Measurements from ENCODE around the gene NCAPG2. TPM values are rescaled to one million over a fixed set of nuclear protein-coding genes. Genes with fewer than 3 reads are reported as not detected.

NCAPG2 gene
- total and polyA plus RNA-seq, 10 of the 15 experiments (the other 5 are each of a cell fraction or from before 2014, with no cell fraction given): 11.2 to 78.2 (median 49.2) TPM

DNA sequence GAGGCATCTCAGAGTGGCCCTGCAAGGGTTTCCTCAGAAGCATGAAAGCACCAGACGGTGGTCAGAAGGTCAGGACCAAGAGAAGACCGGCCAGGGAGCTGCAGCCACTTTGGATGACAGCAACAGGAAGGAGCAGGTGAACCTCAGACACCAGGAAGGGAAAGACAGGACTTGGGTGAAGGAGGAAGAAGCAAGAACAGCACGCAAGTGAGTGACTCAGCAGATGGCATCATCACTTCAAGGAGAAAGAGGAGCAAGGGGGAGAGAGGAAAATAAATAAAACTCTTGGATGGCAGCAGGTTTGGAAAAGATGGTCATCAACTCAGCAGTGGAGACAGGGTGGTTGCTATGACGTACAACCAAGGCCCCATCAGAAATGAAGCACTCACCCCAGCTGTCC is 31.6 kb downstream of the NCAPG2 start:
- no peak for ATAC-seq
- Histone ChIP-seq H3K9me3 (replicated peaks; ENCODE audit: control insufficient read depth, insufficient read depth, low read length) (no peaks in the 10 kb centered on the region), H3K27ac (ENCODE audit: control insufficient read depth, insufficient read depth) (no peak overlapping the region), H2AFZ (ENCODE audit: control insufficient read depth, low read depth, low read length) (no peak overlapping the region), H3K4me1 (ENCODE audit: control insufficient read depth, insufficient read depth, low read length) (no peaks in the 10 kb centered on the region), H3K9ac (ENCODE audit: control insufficient read depth, insufficient read depth, low read length) (no peak overlapping the region), H3K27me3 (replicated peaks in 1 of 2; ENCODE audit: control insufficient read depth in 2 of 2, insufficient read depth in 2 of 2, low read length in 1 of 2) (no peaks in the 10 kb centered on the region), H4K20me1 (ENCODE audit: control insufficient read depth, insufficient read depth) (no peaks in the 10 kb centered on the region), H3K79me2 (ENCODE audit: control insufficient read depth, insufficient read depth, low read length) (no peaks in the 10 kb centered on the region), H3K4me3 (no peak overlapping the region), H3K36me3 (ENCODE audit: control insufficient read depth in 2 of 2, insufficient read depth in 2 of 2, low read length in 1 of 2) (peaks cover 13 to 18% of the 10 kb centered on the region in 2 experiments; a peak in 3 of 4 replicates), H3K4me2 (ENCODE audit: control insufficient read depth, insufficient read depth) (no peak overlapping the region)
- POLR2A ChIA-PET: no interaction called here
- RAD21 ChIA-PET (ENCODE audit: unreplicated experiment): no interaction called here
- CTCF ChIA-PET: no interaction called here
- no TSS peak for BruUV-seq (replicated peaks)
- DNase-seq (ENCODE audit: low read depth, low spot score): no peak
- 73% methylated on average over 4 of the region's 4 CpGs for WGBS (ENCODE audit: insufficient coverage, insufficient replicate concordance, low lambda C conversion rate, missing lambda C conversion rate)
- no peak for FAIRE-seq
- in situ Hi-C loops (cut with MboI): no loop called here
- SMC1A ChIA-PET (ENCODE audit: uncharacterized antibody, unreplicated experiment): interaction anchor here (1.0 kb wide), 1 partner anchor 304 kb away, joined by 3 read pairs; no protein-coding TSS in a partner anchor
- intact Hi-C loops (cut with micrococcal nuclease; ENCODE audit: unreplicated experiment): no loop called here
- TF ChIP-seq SMAD5 (IDR thresholded peaks at IDR 0.05; ENCODE audit: low read depth) (no peak), SMC3 (IDR thresholded peaks at IDR 0.05; ENCODE audit: borderline replicate concordance, low read length) (no peak), EP300 (IDR thresholded peaks at IDR 0.05; ENCODE audit: borderline replicate concordance in 1 of 2, control insufficient read depth in 1 of 2, low read depth in 2 of 2, low read length in 2 of 2) (no peak), LARP7 (IDR thresholded peaks at IDR 0.05) (no peak), PRDM15 (CRISPR knock-in tag; IDR thresholded peaks at IDR 0.05) (no peak), RB1 (IDR thresholded peaks at IDR 0.05; ENCODE audit: borderline replicate concordance) (no peak), CUX1 (IDR thresholded peaks at IDR 0.05; ENCODE audit: insufficient replicate concordance, low read depth, low read length) (no peak)
- TF ChIP-seq, protein P1, sequence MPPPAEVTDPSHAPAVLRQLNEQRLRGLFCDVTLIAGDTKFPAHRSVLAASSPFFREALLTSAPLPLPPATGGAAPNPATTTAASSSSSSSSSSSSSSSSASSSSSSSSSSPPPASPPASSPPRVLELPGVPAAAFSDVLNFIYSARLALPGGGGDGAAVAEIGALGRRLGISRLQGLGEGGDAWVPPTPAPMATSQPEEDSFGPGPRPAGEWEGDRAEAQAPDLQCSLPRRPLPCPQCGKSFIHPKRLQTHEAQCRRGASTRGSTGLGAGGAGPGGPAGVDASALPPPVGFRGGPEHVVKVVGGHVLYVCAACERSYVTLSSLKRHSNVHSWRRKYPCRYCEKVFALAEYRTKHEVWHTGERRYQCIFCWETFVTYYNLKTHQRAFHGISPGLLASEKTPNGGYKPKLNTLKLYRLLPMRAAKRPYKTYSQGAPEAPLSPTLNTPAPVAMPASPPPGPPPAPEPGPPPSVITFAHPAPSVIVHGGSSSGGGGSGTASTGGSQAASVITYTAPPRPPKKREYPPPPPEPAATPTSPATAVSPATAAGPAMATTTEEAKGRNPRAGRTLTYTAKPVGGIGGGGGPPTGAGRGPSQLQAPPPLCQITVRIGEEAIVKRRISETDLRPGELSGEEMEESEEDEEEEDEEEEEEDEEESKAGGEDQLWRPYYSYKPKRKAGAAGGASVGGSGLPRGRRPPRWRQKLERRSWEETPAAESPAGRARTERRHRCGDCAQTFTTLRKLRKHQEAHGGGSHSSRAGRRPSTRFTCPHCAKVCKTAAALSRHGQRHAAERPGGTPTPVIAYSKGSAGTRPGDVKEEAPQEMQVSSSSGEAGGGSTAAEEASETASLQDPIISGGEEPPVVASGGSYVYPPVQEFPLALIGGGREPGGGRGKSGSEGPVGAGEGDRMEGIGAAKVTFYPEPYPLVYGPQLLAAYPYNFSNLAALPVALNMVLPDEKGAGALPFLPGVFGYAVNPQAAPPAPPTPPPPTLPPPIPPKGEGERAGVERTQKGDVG (CRISPR knock-in tag; IDR thresholded peaks at IDR 0.05): no peak
